OCI-LY7 (cell line): ENCODE measurements around the gene SDC3. TPM values are rescaled to one million over a fixed set of nuclear protein-coding genes. Genes with fewer than 3 reads are reported as not detected.

Experiments
- BruUV-seq: library from RNA; stranded (reverse); fragments of 400-500 nt; replicated peaks from 2 replicates; lab custom pipeline; 2021; lab: Mats Ljungman, UMichigan
- CTCF ChIA-PET: fragments of 300-600 bp; sonication (Branson Sonifier 250); formaldehyde crosslinking; loops from one replicate; lab custom pipeline; 2022; ENCODE audit warnings: antibody characterized with exemption; ENCODE audit not compliant: unreplicated experiment; lab: Charles Lee
- POLR2A ChIA-PET: fragments of 300-600 bp; sonication (Branson Sonifier 250); formaldehyde crosslinking; loops from one replicate; lab custom pipeline; 2022; ENCODE audit warnings: antibody characterized with exemption; lab: Charles Lee
- DNase-seq: peaks from one replicate; pipeline ENCODE4 v3.0.0-alpha.2; 2015; ENCODE audit warnings: low spot score
- H2AFZ ChIP-seq: fragments of 200-600 bp; sonication (generic), shearing (Covaris generic); 2 replicates; pipeline ENCODE4 v1.6.1; 2014; ENCODE audit warnings: mild to moderate bottlenecking, antibody characterized with exemption, low read length, moderate library complexity
- H3K27ac ChIP-seq: fragments of 200-600 bp; sonication (generic); 2 replicates; pipeline ENCODE4 v1.5.1; 2014; ENCODE audit warnings: mixed run types, low read depth, mild to moderate bottlenecking, moderate library complexity, low read length, inconsistent platforms; ENCODE audit not compliant: poor library complexity, severe bottlenecking
- H3K36me3 ChIP-seq: fragments of 200-600 bp; sonication (generic); 2 replicates; pipeline ENCODE4 v1.6.1; 2014; ENCODE audit warnings: mild to moderate bottlenecking, antibody characterized with exemption, low read length, moderate library complexity, mixed read lengths; ENCODE audit not compliant: insufficient read depth
- H3K4me1 ChIP-seq: fragments of 200-600 bp; sonication (generic); 2 replicates; pipeline ENCODE4 v1.5.1; 2014; ENCODE audit warnings: mild to moderate bottlenecking, low read length; ENCODE audit not compliant: insufficient read depth, poor library complexity, severe bottlenecking
- H3K4me2 ChIP-seq: fragments of 200-600 bp; sonication (generic); 2 replicates; pipeline ENCODE4 v1.6.1; 2014; ENCODE audit warnings: mild to moderate bottlenecking, low read length
- H3K4me3 ChIP-seq: fragments of 200-600 bp; sonication (generic); 2 replicates; pipeline ENCODE4 v1.5.1; 2014; ENCODE audit warnings: mild to moderate bottlenecking, low read depth, low read length; ENCODE audit not compliant: poor library complexity, severe bottlenecking
- H3K79me2 ChIP-seq: fragments of 200-600 bp; sonication (generic); 2 replicates; pipeline ENCODE4 v1.6.1; 2016; ENCODE audit warnings: low read depth, mild to moderate bottlenecking, low read length, moderate library complexity, mixed read lengths; ENCODE audit not compliant: insufficient read depth
- H3K9me2 ChIP-seq: fragments of 200-600 bp; sonication (generic); 2 replicates; pipeline ENCODE4 v1.6.1; 2016; ENCODE audit warnings: mild to moderate bottlenecking, low read length, mixed read lengths; ENCODE audit not compliant: insufficient read depth
- H3K9me3 ChIP-seq: fragments of 200-600 bp; sonication (generic); 2 replicates; pipeline ENCODE4 v1.6.1; 2014; ENCODE audit warnings: mild to moderate bottlenecking, mixed run types, low read length, mixed read lengths
- H4K20me1 ChIP-seq: fragments of 200-600 bp; sonication (generic); 2 replicates; pipeline ENCODE4 v1.6.1; 2014; ENCODE audit warnings: mild to moderate bottlenecking, antibody characterized with exemption, low read length, moderate library complexity, mixed read lengths; ENCODE audit not compliant: insufficient read depth
- CTCF ChIP-seq: fragments of 200-600 bp; sonication (generic); conservative IDR thresholded peaks from 2 replicates; pipeline ENCODE4 v1.5.1; 2014; ENCODE audit warnings: mild to moderate bottlenecking, antibody characterized with exemption, low read length, moderate library complexity, mixed read lengths
- EZH2phosphoT487 ChIP-seq: fragments of 200-600 bp; sonication (generic); IDR thresholded peaks from 2 replicates; pipeline ENCODE4 v1.6.1; 2018; ENCODE audit warnings: low read depth, borderline replicate concordance, mild to moderate bottlenecking, mixed run types, antibody characterized with exemption, low read length, moderate library complexity, mixed read lengths
- intact Hi-C: fragments of 100-400 bp; cut with micrococcal nuclease; formaldehyde crosslinking; loops from one replicate; pipeline ENCODE4 v1.10.0; 2022; ENCODE audit not compliant: unreplicated experiment
- total RNA-seq, 2 experiments: library from RNA; depleted of rRNA in 1 of 2; stranded (reverse); fragments of >200 nt in 1 of 2; shearing (Covaris generic) in 1 of 2; gene quantifications; 2 replicates each; pipeline ENCODE4 v1.2.3, GENCODE V29; 2014 to 2022

SDC3 gene
- total RNA-seq, 2 experiments from 2014 or later: not detected

GRCh38 chr1:30834253-30834652, 74.3 kb downstream of the SDC3 start:
- CTCF ChIA-PET: no interaction called here
- no peaks in the 10 kb centered on the region for H3K36me3 ChIP-seq
- H3K4me2 ChIP-seq: no peak overlapping the region
- no peak overlapping the region for H3K4me3 ChIP-seq
- H4K20me1 ChIP-seq: no peaks in the 10 kb centered on the region
- H3K9me3 ChIP-seq: no peaks in the 10 kb centered on the region
- H3K9me2 ChIP-seq: no peaks in the 10 kb centered on the region
- BruUV-seq: no TSS peak
- H2AFZ ChIP-seq: no peak overlapping the region
- H3K79me2 ChIP-seq: no peaks in the 10 kb centered on the region
- POLR2A ChIA-PET: no interaction called here
- H3K27ac ChIP-seq: no peak overlapping the region
- intact Hi-C loops: no loop called here
- no peak for TF ChIP-seq CTCF
- no peak for TF ChIP-seq EZH2phosphoT487
- H3K4me1 ChIP-seq: no peaks in the 10 kb centered on the region
- DNase-seq: no peak

GRCh38 chr1:30830537-30830936, 78.0 kb downstream of the SDC3 start:
- intact Hi-C loops: no loop called here
- no peaks in the 10 kb centered on the region for H3K9me2 ChIP-seq
- CTCF ChIA-PET: no interaction called here
- H2AFZ ChIP-seq: no peak overlapping the region
- H4K20me1 ChIP-seq: no peaks in the 10 kb centered on the region
- no peak for DNase-seq
- TF ChIP-seq EZH2phosphoT487 (no peak), CTCF (no peak)
- no TSS peak for BruUV-seq
- H3K36me3 ChIP-seq: no peaks in the 10 kb centered on the region
- POLR2A ChIA-PET: interaction anchor here (0.6 to 0.9 kb wide), 3 partner anchors 22 to 126 kb away, joined by 3 to 8 read pairs (median 3); no protein-coding TSS in a partner anchor
- no peak overlapping the region for H3K4me2 ChIP-seq
- no peak overlapping the region for H3K27ac ChIP-seq
- no peaks in the 10 kb centered on the region for H3K79me2 ChIP-seq
- no peak overlapping the region for H3K4me3 ChIP-seq
- no peaks in the 10 kb centered on the region for H3K4me1 ChIP-seq
- H3K9me3 ChIP-seq: no peaks in the 10 kb centered on the region

- intact Hi-C loops: no loop called here
- Histone ChIP-seq H4K20me1 (no peaks in the 10 kb centered on the region), H3K9me3 (no peaks in the 10 kb centered on the region), H3K4me3 (no peak overlapping the region), H3K4me2 (no peak overlapping the region), H3K79me2 (no peaks in the 10 kb centered on the region), H3K4me1 (no peaks in the 10 kb centered on the region), H3K36me3 (no peaks in the 10 kb centered on the region), H3K9me2 (no peaks in the 10 kb centered on the region), H3K27ac (no peak overlapping the region), H2AFZ (no peak overlapping the region)
- no peak for DNase-seq
- CTCF ChIA-PET: no interaction called here
- POLR2A ChIA-PET: interaction anchor here (0.6 to 0.9 kb wide), 2 partner anchors 21 to 80 kb away, joined by 3 to 8 read pairs; no protein-coding TSS in a partner anchor
- no peak for TF ChIP-seq EZH2phosphoT487
- TF ChIP-seq CTCF: no peak
- no TSS peak for BruUV-seq
These were observed 78.7 kb downstream of the SDC3 start for GRCh38 chr1:30829889-30830288.
